B cell (primary cell): ENCODE measurements around the gene ZNF385D. TPM values are rescaled to one million over a fixed set of nuclear protein-coding genes. Genes with fewer than 3 reads are reported as not detected.

Source experiments
- ATAC-seq: fragments of 200-7000 bp; cut with Tn5 transposase; one replicate; pipeline ENCODE4 v1.10.0; 2021; ENCODE audit warnings: low read depth, mild to moderate bottlenecking, moderate number of reproducible peaks, moderate library complexity
- CTCF ChIA-PET: fragments of 350-600 bp; sonication (Branson Sonifier 250); formaldehyde crosslinking; loops from one replicate; lab custom pipeline; 2021; ENCODE audit warnings: antibody characterized with exemption, inconsistent platforms; lab: Charles Lee
- POLR2A ChIA-PET: fragments of 350-600 bp; sonication (Branson Sonifier 250); formaldehyde crosslinking; loops from one replicate; lab custom pipeline; 2021; ENCODE audit warnings: antibody characterized with exemption; lab: Charles Lee
- DNase-seq: peaks from one replicate; pipeline ENCODE4 v3.0.0; 2013
- H2AFZ ChIP-seq: 2 replicates; pipeline ENCODE4 v1.6.1; 2012; ENCODE audit warnings: mild to moderate bottlenecking, low read depth, low read length; ENCODE audit not compliant: insufficient read depth, poor library complexity, severe bottlenecking
- H3K27ac ChIP-seq, 2 donors: 1 replicate in 1 of 2; 2 replicates in 1 of 2; pipeline ENCODE4 v1.5.1; 2012 to 2013; ENCODE audit warnings: low read length in 2 of 2, mild to moderate bottlenecking in 2 of 2, moderate library complexity in 1 of 2
- H3K27me3 ChIP-seq, 4 experiments: fragments of 200-600 bp in 1 of 4; sonication (generic) in 1 of 4; replicated peaks in 1 of 4; 1 replicate in 2 of 4; 2 replicates in 2 of 4; pipeline versions ENCODE4 v1.6.1 to v1.7.0; 2013 to 2016; ENCODE audit warnings: low read length in 3 of 4, mild to moderate bottlenecking in 2 of 4, mixed read lengths in 1 of 4, moderate library complexity in 1 of 4; ENCODE audit not compliant: insufficient read depth in 4 of 4, control insufficient read depth in 3 of 4; ENCODE audit errors: control extremely low read depth in 1 of 4
- H3K36me3 ChIP-seq, 2 experiments: replicated peaks in 1 of 2; 1 replicate in 1 of 2; 2 replicates in 1 of 2; pipeline versions ENCODE4 v1.6.1 to v1.7.1; 2013; ENCODE audit warnings: low read length in 1 of 2; ENCODE audit not compliant: insufficient read depth in 2 of 2, control insufficient read depth in 1 of 2; ENCODE audit errors: control extremely low read depth in 1 of 2, extremely low read depth in 1 of 2
- H3K4me1 ChIP-seq, 2 donors: fragments of 200-600 bp in 1 of 2; sonication (generic) in 1 of 2; 1 replicate in 1 of 2; 2 replicates in 1 of 2; pipeline versions ENCODE4 v1.5.1 to v1.6.1; 2013 to 2017; ENCODE audit warnings: low read length in 2 of 2; ENCODE audit not compliant: control insufficient read depth in 2 of 2, insufficient read depth in 2 of 2
- H3K4me2 ChIP-seq: replicated peaks from 2 replicates; pipeline ENCODE3; 2012; ENCODE audit warnings: mild to moderate bottlenecking, low read depth, low read length; ENCODE audit not compliant: poor library complexity, severe bottlenecking
- H3K4me3 ChIP-seq, 5 experiments: fragments of 200-600 bp in 1 of 5; sonication (generic) in 1 of 5; 1 replicate in 3 of 5; 2 replicates in 2 of 5; pipeline versions ENCODE4 v1.5.1 to v1.7.0; 2011 to 2016; ENCODE audit warnings: low read length in 4 of 5, mild to moderate bottlenecking in 4 of 5, low read depth in 2 of 5, control low read depth in 1 of 5, moderate library complexity in 1 of 5; ENCODE audit not compliant: insufficient read depth in 1 of 5; ENCODE audit errors: control extremely low read depth in 1 of 5, extremely low read depth in 1 of 5
- H3K79me2 ChIP-seq: fragments of 200-600 bp; sonication (generic); one replicate; pipeline ENCODE4 v1.6.0; 2016; ENCODE audit warnings: low read length; ENCODE audit not compliant: control insufficient read depth, insufficient read depth
- H3K9ac ChIP-seq: fragments of 200-600 bp; sonication (generic); 2 replicates; pipeline ENCODE4 v1.6.1; 2017; ENCODE audit warnings: mild to moderate bottlenecking, low read length, moderate library complexity
- H3K9me3 ChIP-seq, 3 donors: one replicate each; pipeline versions ENCODE4 v1.6.1 to v1.7.1; 2013; ENCODE audit warnings: low read length in 2 of 3; ENCODE audit not compliant: control insufficient read depth in 2 of 3, insufficient read depth in 1 of 3; ENCODE audit errors: control extremely low read depth in 1 of 3
- H4K20me1 ChIP-seq: 2 replicates; pipeline ENCODE4 v1.6.0; 2012; ENCODE audit warnings: mild to moderate bottlenecking, low read length; ENCODE audit not compliant: insufficient read depth, control insufficient read depth, poor library complexity, severe bottlenecking
- H3K27ac Mint-ChIP-seq: one replicate; pipeline ENCODE4 v1.8.0; 2021; ENCODE audit warnings: mixed read lengths
- H3K27me3 Mint-ChIP-seq: one replicate; pipeline ENCODE4 v1.8.0; 2021; ENCODE audit warnings: mixed read lengths
- H3K4me1 Mint-ChIP-seq: one replicate; pipeline ENCODE4 v1.8.0; 2021; ENCODE audit warnings: mixed read lengths
- H3K4me3 Mint-ChIP-seq: one replicate; pipeline ENCODE4 v1.8.0; 2021; ENCODE audit warnings: mixed read lengths
- H3K9me3 Mint-ChIP-seq: one replicate; pipeline ENCODE4 v1.8.0; 2022; ENCODE audit warnings: mixed read lengths; ENCODE audit not compliant: insufficient read depth
- CTCF ChIP-seq: fragments of 200-600 bp; IDR thresholded peaks from one replicate; pipeline ENCODE4 v1.8.0; 2022; ENCODE audit warnings: antibody characterized with exemption, mild to moderate bottlenecking
- EZH2 ChIP-seq: IDR thresholded peaks from 2 replicates; pipeline ENCODE4 v1.6.1; 2012; ENCODE audit warnings: borderline replicate concordance, low read depth, mild to moderate bottlenecking, moderate library complexity, low read length; ENCODE audit not compliant: insufficient read depth, poor library complexity, severe bottlenecking
- WGBS: methylation state at CpG from one replicate; pipeline ENCODE4 v1.1.5; 2013; ENCODE audit warnings: missing lambda C conversion rate; ENCODE audit not compliant: insufficient coverage; 5-methylcytosine and 5-hydroxymethylcytosine counted together
- intact Hi-C: fragments of 100-400 bp; cut with micrococcal nuclease; formaldehyde crosslinking; loops from one replicate; pipeline ENCODE4 v1.10.0; 2022
- polyA plus RNA-seq: library from polyadenylated mRNA; depleted of rRNA; stranded (reverse); fragments of >200 nt; gene quantifications from 2 replicates; pipeline ENCODE4 v1.2.3, GENCODE V29; 2012
- total RNA-seq, 2 donors: library from RNA; stranded (reverse); fragments of 120-200 nt in 1 of 2; gene quantifications; 1 replicate in 1 of 2; 2 replicates in 1 of 2; pipeline versions ENCODE4 v1.2.3 to v1.2.4, GENCODE V29; 2013 to 2022

ZNF385D gene
- total and polyA plus RNA-seq, 2 donors (not counting 1 experiment from before 2014, with no cell fraction given), result not detected

DNA sequence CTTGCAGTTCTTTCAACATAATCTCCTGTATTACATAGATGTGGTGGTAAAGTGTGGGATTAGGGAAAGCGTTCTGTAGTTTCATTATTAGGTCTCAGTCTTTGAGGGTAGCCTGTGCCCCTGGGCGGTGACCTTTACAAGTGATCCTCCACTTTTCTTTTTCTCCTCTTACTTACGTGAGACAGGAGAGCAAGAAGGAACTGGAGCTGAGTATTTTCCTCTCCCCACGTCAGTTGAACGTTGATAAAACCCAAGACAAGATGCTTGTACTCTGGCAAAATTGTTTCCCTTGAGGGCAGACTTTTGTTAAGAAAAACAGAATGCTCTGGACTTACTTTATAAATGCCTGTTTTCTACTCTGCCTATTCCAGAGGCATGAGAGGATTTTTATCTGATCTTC is 378.7 kb downstream of the ZNF385D start:
- ATAC-seq (no peak), DNase-seq (no peak)
- no peak overlapping the region for H3K4me3 ChIP-seq
- H3K79me2 ChIP-seq, result no peaks in the 10 kb centered on the region
- no peaks in the 10 kb centered on the region for H3K4me1 ChIP-seq
- H3K27ac ChIP-seq, result no peak overlapping the region
- no peak overlapping the region for H2AFZ ChIP-seq
- no peaks in the 10 kb centered on the region for H4K20me1 ChIP-seq
- no peaks in the 10 kb centered on the region for H3K27me3 ChIP-seq
- no peak overlapping the region for H3K4me2 ChIP-seq
- no peak overlapping the region for H3K4me3 Mint-ChIP-seq
- no peaks in the 10 kb centered on the region for H3K27me3 Mint-ChIP-seq
- POLR2A ChIA-PET, result no interaction called here
- TF ChIP-seq EZH2, result no peak
- TF ChIP-seq CTCF, result no peak
- H3K4me1 Mint-ChIP-seq, result no peaks in the 10 kb centered on the region
- H3K9me3 ChIP-seq, result no peaks in the 10 kb centered on the region
- H3K9me3 Mint-ChIP-seq, result no peaks in the 10 kb centered on the region
- CTCF ChIA-PET, result no interaction called here
- H3K36me3 ChIP-seq, result no peaks in the 10 kb centered on the region
- no peak overlapping the region for H3K9ac ChIP-seq
- intact Hi-C loops, result no loop called here
- WGBS, result 27% methylated on average over 3 of the region's 5 CpGs
- no peak overlapping the region for H3K27ac Mint-ChIP-seq
